Left ventricle myocardium superior (tissue), 1 donor: ENCODE results near the gene ONECUT2. TPM values are rescaled to one million over a fixed set of nuclear protein-coding genes. Genes with fewer than 3 reads are reported as not detected.
"Not testable (repeated sequence)": the region's sequence is repeated elsewhere in the genome, so short reads cannot be mapped to it uniquely, and the experiment has no call there.

Experiments
- ATAC-seq: fragments of 200-7000 bp; cut with Tn5 transposase; one replicate; pipeline ENCODE4 v1.9.1; 2020; ENCODE audit warnings: mild to moderate bottlenecking, moderate library complexity
- DNase-seq: peaks from one replicate; pipeline ENCODE4 v3.0.0-alpha.2; 2020
- intact Hi-C: fragments of 100-400 bp; cut with micrococcal nuclease; formaldehyde crosslinking; loops from one replicate; pipeline ENCODE4 v1.11.0; 2022
- long read RNA-seq: library from polyadenylated mRNA; unstranded; transcript quantifications from one replicate; pipeline ENCODE4 v2.0.0, GENCODE V29; 2021
- total RNA-seq: library from RNA; stranded (reverse); fragmentation: NEBNext Ultra II Directional; extraction: Animal tissue kit (Norgen Biotek cat#: 25700); gene quantifications from one replicate; pipeline ENCODE4 v1.2.1, GENCODE V29; 2021
- donor health status: DM: no; HTN: yes; CAD: no; lungs with severe emphysema.

Gene ONECUT2
- 0.02 TPM for total RNA-seq
- long read RNA-seq, partial matches to known transcripts: 0 of 1 reads
- long read RNA-seq, other reads (novel, unspliced or antisense): 1 of 1 reads

DNA sequence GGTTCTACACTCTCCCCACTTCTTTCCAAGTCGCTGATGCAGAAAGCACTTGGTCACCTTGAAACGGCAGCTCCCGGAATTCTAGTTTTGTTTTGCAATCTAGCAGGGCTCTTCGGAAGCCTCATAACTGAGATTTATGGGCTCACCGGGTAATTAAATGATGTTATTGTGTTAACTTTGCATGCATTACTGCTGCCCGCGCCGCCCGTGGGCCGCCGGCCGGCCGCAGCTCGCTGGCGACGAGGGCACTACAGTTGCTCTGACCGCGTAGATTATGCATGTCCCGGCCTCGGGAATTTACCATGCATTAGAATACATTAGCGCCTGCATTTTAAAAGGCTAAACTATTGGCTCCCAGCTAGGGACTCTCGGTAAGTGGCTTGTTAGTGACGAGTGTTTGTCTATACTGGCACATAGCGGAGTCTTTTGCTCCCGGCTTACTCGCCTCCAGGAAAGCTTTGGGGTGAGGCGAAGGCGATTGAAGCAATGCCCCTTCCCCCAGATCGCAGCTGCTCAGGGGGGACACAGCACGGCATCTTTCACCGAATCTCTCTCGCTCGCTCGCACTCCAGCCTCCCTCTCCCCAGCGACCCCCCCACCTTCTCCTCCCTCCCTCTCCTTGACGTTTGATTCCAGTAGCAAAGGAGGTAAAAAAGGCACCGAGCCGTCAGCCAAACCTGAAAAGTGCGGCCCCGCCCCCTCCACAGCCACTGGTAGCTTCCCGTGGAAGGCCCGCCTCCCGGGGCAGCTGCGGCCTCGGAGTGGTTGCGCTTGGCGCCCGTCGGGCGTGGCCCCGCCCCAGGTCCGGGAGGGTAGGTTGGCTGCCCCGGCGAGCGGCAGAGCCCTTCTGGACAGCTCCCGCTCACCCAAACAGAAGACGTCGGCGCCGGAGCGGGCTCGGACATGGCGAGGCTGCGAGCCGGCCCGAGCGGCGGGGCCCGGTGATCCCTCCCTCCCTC lies at the start of gene ONECUT2:
ONECUT2 (plus strand) TSS at position 839 of the 959 bp plus-strand sequence. CDS start 343 bp downstream, outside the sequence.
- ATAC-seq: peak; percentile 100
- DNase-seq: peak; percentile 94
- intact Hi-C loops: no loop called here

GRCh38 chr18:57389271-57389670 lies 45.9 kb upstream of the ONECUT2 start:
- intact Hi-C loops: no loop called here
- DNase-seq (no peak), ATAC-seq (no peak)

DNA sequence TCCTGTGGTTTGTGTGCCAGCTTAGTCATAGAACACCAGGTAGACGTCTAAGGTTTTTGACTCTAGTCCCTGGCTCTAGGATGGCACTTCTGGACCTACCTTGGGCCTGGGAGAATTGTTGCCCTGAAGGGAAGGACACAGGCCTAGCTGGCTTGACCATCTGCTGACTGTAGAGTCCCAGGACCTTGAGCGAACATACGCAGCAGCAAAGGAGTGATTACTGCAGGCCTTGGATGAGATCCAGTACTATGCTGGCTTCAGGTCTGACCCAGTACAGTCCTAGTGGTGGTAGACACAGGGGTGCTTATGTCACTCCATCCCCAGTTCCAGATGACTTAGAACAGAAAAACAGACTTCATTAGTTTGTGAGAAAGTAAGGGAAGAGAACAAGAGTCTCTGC lies 45.1 kb upstream of the ONECUT2 start:
- intact Hi-C loops: no loop called here
- DNase-seq (no peak), ATAC-seq (no peak)

DNA sequence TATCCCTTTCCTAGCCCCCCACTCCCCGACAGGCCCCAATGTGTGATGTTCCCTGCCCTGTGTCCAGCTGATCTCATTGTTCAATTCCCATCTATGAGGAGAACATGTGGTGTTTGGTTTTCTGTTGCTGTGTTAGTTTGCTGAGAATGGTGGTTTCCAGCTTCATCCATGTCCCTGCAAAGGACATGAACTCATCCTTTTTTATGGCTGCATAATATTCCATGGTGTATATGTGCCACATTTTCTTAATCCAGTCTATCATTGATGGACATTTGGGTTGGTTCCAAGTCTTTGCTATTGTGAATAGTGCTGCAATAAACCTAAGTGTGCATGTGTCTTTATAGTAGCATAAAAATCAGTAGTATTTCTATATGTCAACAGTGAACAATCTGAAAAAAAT lies 40.4 kb upstream of the ONECUT2 start:
- DNase-seq, intact Hi-C loops, ATAC-seq: not testable (repeated sequence)

- ATAC-seq, DNase-seq, intact Hi-C loops: not testable (repeated sequence)
These were observed 38.3 kb upstream of the ONECUT2 start for GRCh38 chr18:57396831-57397230.

DNA sequence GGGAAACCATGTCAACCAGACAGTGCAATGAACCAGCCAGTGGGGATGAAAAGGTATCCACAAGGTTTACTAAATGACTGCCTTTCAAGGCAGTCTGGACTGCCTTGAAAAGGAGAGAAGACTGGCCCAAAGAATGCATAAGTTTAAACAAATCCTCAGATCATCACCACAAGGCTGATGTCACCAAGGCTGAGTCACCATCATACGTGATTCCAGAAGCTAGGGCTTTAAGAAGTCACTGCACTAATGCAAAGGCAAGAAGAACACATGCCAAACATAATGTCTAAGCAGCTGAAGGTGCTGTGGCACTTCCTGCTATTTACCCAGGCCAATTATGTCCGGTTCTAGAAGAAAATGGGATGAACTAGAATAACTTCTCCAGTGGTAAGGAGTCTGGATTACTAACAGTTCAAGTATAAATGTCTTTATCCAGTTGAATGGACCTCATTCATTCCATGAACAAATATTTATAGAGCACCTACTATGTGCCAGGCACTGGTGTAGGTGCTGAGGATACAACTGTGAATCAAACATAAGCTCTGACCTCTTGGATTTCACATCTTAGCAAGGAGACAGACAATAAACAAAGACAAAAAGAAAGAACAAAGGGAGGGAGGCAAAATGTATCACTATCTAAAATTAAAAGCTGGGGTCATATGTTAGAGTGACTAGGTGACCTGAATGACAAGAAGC lies 37.6 kb upstream of the ONECUT2 start:
- ATAC-seq (no peak), DNase-seq (no peak)
- intact Hi-C loops: no loop called here

- DNase-seq: no peak
- intact Hi-C loops: no loop called here
- no peak for ATAC-seq
These were observed 30.8 kb upstream of the ONECUT2 start for GRCh38 chr18:57404345-57404744.

DNA sequence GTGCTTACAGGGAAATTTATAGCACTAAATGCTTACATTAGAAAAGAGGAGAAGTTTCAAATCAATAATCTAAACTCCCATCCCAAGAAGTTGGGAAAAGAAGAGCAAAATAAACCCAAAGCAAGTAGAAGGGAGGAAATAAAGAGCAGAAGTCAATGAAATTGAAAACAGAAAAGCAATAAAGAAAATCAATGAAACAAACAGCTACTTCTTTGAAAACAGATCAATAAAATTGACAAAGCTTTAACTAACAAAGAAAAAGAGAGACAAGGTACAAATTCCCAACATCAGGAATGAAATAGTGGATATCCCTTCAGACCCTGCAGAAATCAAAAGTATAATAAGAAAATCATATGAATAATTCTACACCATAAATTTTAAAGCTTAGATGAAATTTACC lies 25.5 kb upstream of the ONECUT2 start:
- ATAC-seq: no peak

DNA sequence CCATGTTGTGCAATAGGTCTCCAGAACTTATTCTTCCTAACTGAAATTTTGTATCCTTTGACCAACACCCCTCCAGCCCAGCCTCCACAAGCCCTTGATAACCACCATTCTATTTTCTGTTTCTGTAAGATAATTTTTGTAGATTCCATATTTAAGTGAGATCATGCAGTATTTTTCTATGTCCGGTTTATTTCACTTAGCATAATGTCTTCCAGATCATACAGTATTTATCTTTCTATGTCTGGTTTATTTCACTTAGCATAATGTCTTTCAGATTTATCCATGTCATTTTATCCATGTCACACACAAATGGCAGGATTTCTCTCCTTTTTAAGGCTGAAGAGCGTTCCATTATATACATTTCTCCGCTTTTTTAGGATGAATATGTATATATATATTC lies 24.4 kb upstream of the ONECUT2 start:
- ATAC-seq: no peak
- no peak for DNase-seq
- intact Hi-C loops: no loop called here

More for the DNA sequence above, 25.5 kb upstream of the ONECUT2 start:
- DNase-seq: no peak
- intact Hi-C loops: no loop called here

- DNase-seq: no peak
- no peak for ATAC-seq
- intact Hi-C loops: no loop called here
These were observed 18.6 kb upstream of the ONECUT2 start for GRCh38 chr18:57416542-57416941.

DNA sequence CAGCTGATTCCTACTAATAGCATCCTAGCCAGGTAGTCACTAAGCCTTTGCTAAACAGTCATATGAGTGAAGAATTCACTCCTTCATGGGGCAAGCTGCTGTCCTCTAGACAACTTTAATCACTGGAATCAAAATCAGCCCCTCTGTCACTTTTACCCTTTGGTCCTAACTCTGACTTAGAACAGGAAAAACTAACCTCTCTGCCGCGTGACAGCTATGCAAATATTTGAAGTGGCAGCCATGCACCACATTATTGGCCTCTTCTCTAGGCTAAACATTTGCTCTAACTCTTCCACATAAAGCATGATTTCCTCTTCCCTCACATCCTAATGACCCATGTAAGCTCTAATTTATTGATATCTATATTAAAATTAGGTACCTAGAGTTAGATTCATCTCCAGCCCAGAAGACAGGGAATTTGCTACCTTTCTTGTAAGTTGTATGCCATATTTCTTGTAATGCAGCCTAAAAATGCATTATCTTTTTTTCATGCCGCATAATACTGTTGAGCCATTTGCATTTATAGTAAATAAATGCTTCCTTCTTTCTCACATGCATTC lies 12.8 kb upstream of the ONECUT2 start:
- no peak for ATAC-seq
- DNase-seq: no peak
- intact Hi-C loops: no loop called here

DNA sequence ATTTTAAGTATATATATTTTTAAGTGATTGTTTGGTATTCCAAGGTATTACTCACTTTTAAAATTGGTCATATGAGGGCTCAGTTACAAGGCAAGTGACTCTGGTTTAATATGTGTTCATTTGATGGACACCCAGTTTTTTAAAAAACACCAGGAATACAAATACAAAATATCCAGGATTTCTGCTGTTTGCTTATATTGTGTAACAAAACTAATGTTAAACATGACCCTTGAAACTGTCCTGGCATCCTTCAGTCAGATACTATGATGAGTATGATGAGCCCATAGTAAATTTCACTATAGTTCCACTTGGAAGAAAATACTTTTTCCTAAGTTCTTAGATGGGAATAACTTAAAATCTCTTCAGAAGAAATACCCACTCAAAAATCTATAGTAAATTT lies 11.4 kb upstream of the ONECUT2 start:
- ATAC-seq (no peak), DNase-seq (no peak)
- intact Hi-C loops: no loop called here

DNA sequence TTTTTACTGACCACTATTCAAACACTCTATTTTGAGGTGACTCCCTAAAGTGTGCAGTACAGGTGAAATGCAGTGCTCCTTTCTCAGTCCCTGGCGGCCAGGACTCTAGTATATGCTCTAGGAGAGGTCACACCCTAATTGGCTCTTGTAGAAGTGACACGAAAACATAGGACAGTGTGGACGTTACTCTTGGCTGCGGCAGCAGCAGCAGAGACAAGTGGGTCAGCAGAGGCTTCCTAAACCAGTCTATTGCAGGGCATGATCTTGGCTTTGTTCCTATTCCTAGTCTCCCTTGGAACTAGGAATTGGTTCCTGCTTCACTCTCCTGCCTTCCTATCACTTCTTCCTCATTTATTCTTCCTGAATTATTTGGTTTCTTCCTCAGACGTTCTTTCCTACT lies 10.1 kb upstream of the ONECUT2 start:
- ATAC-seq (no peak), DNase-seq (no peak)
- intact Hi-C loops: no loop called here

- DNase-seq: no peak
- intact Hi-C loops: no loop called here
- ATAC-seq: no peak
These were observed 9.0 kb upstream of the ONECUT2 start for GRCh38 chr18:57426187-57426586.

DNA sequence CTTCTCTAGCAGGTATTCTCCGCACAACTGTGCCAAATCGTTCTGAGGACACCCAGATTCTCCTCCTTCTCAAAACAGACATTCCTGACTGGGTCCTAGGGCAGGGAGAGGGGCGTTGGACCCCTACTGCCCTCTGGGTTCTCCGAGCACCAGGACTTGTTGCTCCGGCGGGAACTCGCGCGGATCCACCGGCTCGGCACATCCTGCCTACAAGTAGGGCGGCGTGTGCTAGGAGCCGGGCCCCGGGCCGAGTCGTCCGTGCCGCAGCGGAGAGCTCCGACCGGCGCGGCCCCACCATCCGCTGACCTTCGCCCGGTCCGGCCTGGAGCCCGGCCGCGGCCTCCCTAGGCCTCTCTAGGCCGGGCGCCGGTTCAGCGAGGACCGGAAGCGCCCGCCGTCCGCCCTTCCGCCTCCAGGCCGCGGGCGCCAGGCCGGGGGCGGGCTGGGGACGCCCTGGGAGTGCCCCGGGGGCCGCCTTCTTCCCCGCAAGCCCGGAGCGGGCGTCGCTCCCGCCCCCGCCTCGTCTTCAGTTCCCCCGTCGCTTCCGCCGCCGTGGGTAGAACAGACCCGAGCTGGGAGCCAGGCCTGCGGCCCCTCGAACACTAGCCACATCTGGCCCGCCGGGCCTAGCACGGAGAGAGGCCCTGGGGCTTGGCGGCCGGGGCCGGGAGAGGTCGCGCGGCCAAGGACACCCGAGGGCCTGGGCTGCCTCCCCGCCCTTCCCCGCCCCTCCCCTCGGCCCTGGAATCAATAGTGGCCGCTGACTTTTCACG lies 7.6 kb upstream of the ONECUT2 start:
- intact Hi-C loops: no loop called here
- peak; percentile 48 for ATAC-seq
- no peak for DNase-seq

GRCh38 chr18:57428221-57429150 lies 6.7 kb upstream of the ONECUT2 start:
- DNase-seq (no peak), ATAC-seq (no peak)
- intact Hi-C loops: no loop called here

GRCh38 chr18:57429167-57430078 lies 5.8 kb upstream of the ONECUT2 start:
- DNase-seq: no peak
- ATAC-seq: no peak
- intact Hi-C loops: no loop called here
